SK-N-SH (cell line): ENCODE results near the gene NCSTN. TPM values are rescaled to one million over a fixed set of nuclear protein-coding genes. Genes with fewer than 3 reads are reported as not detected.

ENCODE experiments used
- CTCF ChIA-PET: fragments of 300-600, 350-600 bp; formaldehyde crosslinking; extraction: SDS; loops from one replicate; lab custom pipeline; 2021; lab: Yijun Ruan, JAX
- POLR2A ChIA-PET: fragments of 350-600 bp; sonication (Branson Sonifier 250); formaldehyde crosslinking; extraction: SDS; loops from one replicate; lab custom pipeline; 2020; ENCODE audit warnings: antibody characterized with exemption, inconsistent platforms; lab: Yijun Ruan, JAX
- DNase-seq: peaks from one replicate; pipeline ENCODE4 v3.0.0; 2012
- H2AFZ ChIP-seq: fragments of 200-600 bp; sonication (generic); 2 replicates; pipeline ENCODE4 v1.8.1; 2016; ENCODE audit warnings: antibody characterized with exemption, mild to moderate bottlenecking, low read depth
- H3F3A ChIP-seq: fragments of 200-600 bp; sonication (generic); replicated peaks from 2 replicates; pipeline ENCODE3; 2016; ENCODE audit warnings: antibody characterized with exemption, mild to moderate bottlenecking; ENCODE audit not compliant: insufficient read depth
- H3K27ac ChIP-seq, 2 experiments: fragments of 200-500 bp in 1 of 2; fragments of 200-600 bp in 1 of 2; sonication (Bioruptor generic) in 1 of 2; sonication (generic), shearing (Covaris generic) in 1 of 2; 2 replicates each; pipeline versions ENCODE4 v1.5.1 to v1.6.1; 2014 to 2016; ENCODE audit warnings: low read depth in 2 of 2, inconsistent platforms in 1 of 2, low read length in 1 of 2, mild to moderate bottlenecking in 1 of 2, mixed read lengths in 1 of 2
- H3K27me3 ChIP-seq: fragments of 200-600 bp; sonication (generic), shearing (Covaris generic); 2 replicates; pipeline ENCODE4 v1.6.1; 2016; ENCODE audit warnings: mixed run types; ENCODE audit not compliant: insufficient read depth
- H3K36me3 ChIP-seq, 2 experiments: fragments of 200-500 bp in 1 of 2; fragments of 200-600 bp in 1 of 2; sonication (Bioruptor generic) in 1 of 2; sonication (generic) in 1 of 2; replicated peaks in 1 of 2; 2 replicates each; pipeline versions ENCODE3 to v1.5.1; 2014 to 2016; ENCODE audit warnings: low read length in 1 of 2, mild to moderate bottlenecking in 1 of 2; ENCODE audit not compliant: insufficient read depth in 2 of 2, control insufficient read depth in 1 of 2
- H3K4me1 ChIP-seq, 2 experiments: fragments of 200-500 bp in 1 of 2; fragments of 200-600 bp in 1 of 2; sonication (Bioruptor generic) in 1 of 2; sonication (generic), shearing (Covaris generic) in 1 of 2; 2 replicates each; pipeline versions ENCODE4 v1.5.1 to v1.6.1; 2014 to 2016; ENCODE audit warnings: low read depth in 1 of 2, low read length in 1 of 2, mixed run types in 1 of 2; ENCODE audit not compliant: insufficient read depth in 2 of 2, control insufficient read depth in 1 of 2
- H3K4me2 ChIP-seq: fragments of 200-600 bp; sonication (generic), shearing (Covaris generic); 2 replicates; pipeline ENCODE4 v1.6.1; 2017; ENCODE audit warnings: mixed run types
- H3K4me3 ChIP-seq, 2 experiments: fragments of 200-500 bp in 1 of 2; fragments of 200-600 bp in 1 of 2; sonication (Bioruptor generic) in 1 of 2; sonication (generic), shearing (Covaris generic) in 1 of 2; 2 replicates each; pipeline versions ENCODE4 v1.5.1 to v1.8.1; 2014 to 2016; ENCODE audit warnings: low read depth in 2 of 2, inconsistent platforms in 1 of 2, low read length in 1 of 2, mild to moderate bottlenecking in 1 of 2, mixed read lengths in 1 of 2, moderate library complexity in 1 of 2
- H3K79me2 ChIP-seq: fragments of 200-600 bp; sonication (generic); 2 replicates; pipeline ENCODE4 v1.8.1; 2017; ENCODE audit warnings: mild to moderate bottlenecking; ENCODE audit not compliant: insufficient read depth
- H3K9ac ChIP-seq: fragments of 200-600 bp; sonication (generic); 2 replicates; pipeline ENCODE4 v1.6.1; 2017; ENCODE audit warnings: mixed run types
- H3K9me2 ChIP-seq: fragments of 200-600 bp; sonication (generic); 2 replicates; pipeline ENCODE4 v1.6.1; 2017; ENCODE audit warnings: mixed run types
- H3K9me3 ChIP-seq: fragments of 200-600 bp; sonication (generic); 2 replicates; pipeline ENCODE4 v1.6.1; 2017; ENCODE audit warnings: mixed run types, mild to moderate bottlenecking, moderate library complexity
- H4K20me1 ChIP-seq: fragments of 200-600 bp; sonication (generic); 2 replicates; pipeline ENCODE4 v1.6.1; 2017; ENCODE audit warnings: mild to moderate bottlenecking, mixed run types; ENCODE audit not compliant: insufficient read depth
- ELF1 ChIP-seq: IDR thresholded peaks from 2 replicates; pipeline ENCODE4 v1.4.0; 2012
- FOXJ3 ChIP-seq: sonication (generic); formaldehyde crosslinking; IDR thresholded peaks from 2 replicates; pipeline ENCODE4 v1.5.1; 2020; ENCODE audit warnings: mild to moderate bottlenecking, missing genetic modification reagents
- MXI1 ChIP-seq: IDR thresholded peaks from 2 replicates; pipeline ENCODE4 v1.6.1; 2012; ENCODE audit warnings: mild to moderate bottlenecking, low read depth, low read length, improper control_type of control experiment
- RAD21 ChIP-seq: IDR thresholded peaks from 2 replicates; pipeline ENCODE4 v1.6.1; 2012; ENCODE audit warnings: mild to moderate bottlenecking, low read length
- SIN3A ChIP-seq: IDR thresholded peaks from 2 replicates; pipeline ENCODE4 v1.6.1; 2012; ENCODE audit warnings: low read depth, mild to moderate bottlenecking, low read length, moderate library complexity, borderline replicate concordance
- SMC3 ChIP-seq: IDR thresholded peaks from 2 replicates; pipeline ENCODE4 v1.6.1; 2012; ENCODE audit warnings: low read depth, low read length, improper control_type of control experiment
- TAF1 ChIP-seq: IDR thresholded peaks from 2 replicates; pipeline ENCODE4 v1.6.1; 2012; ENCODE audit warnings: low read depth, mild to moderate bottlenecking, low read length, moderate library complexity, borderline replicate concordance
- WGBS: methylation state at CpG from one replicate; pipeline ENCODE4 v1.1.6; 2017; ENCODE audit warnings: low lambda C conversion rate; 5-methylcytosine and 5-hydroxymethylcytosine counted together
- polyA plus RNA-seq, 3 experiments: library from polyadenylated mRNA; depleted of rRNA; stranded (reverse); fragments of >200 nt; gene quantifications; 2 replicates each; pipeline ENCODE4 v1.2.3, GENCODE V29; 2012
- TF ChIP-seq, protein P1 (sequence below): IDR thresholded peaks from 2 replicates; pipeline ENCODE4 v1.6.1; 2012; ENCODE audit warnings: mild to moderate bottlenecking, low read depth, low read length, moderate library complexity
- TF ChIP-seq, protein P2 (sequence below): IDR thresholded peaks from 2 replicates; pipeline ENCODE4 v1.4.0; 2012; ENCODE audit warnings: low read depth, borderline replicate concordance
- TF ChIP-seq, protein P3 (sequence below): IDR thresholded peaks from 2 replicates; pipeline ENCODE4 v1.4.0; 2012; ENCODE audit warnings: low read depth

Gene NCSTN
- polyA plus RNA-seq, 1 of the 3 experiments (the other 2 are of a cell fraction) = 165 TPM

DNA sequence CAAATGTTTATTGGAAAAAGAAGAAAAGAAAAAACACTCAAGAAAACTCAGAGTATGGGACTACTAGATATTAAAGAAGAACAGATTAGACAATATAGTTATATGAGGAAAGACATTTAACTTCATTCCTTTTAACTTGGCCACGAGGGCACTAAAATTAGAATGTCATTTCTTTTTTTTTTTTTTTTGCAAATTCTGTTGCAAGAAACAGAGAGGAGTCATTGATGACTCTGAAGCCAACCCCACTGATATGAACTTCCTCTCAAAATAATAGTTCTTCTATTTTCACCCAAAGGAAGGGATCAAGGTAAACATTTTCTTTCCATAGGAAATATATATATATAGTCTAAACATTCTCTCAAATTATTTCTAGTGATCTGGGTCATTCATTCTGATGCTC is 33.6 kb upstream of the NCSTN start (continued):
- TF ChIP-seq, protein P1, sequence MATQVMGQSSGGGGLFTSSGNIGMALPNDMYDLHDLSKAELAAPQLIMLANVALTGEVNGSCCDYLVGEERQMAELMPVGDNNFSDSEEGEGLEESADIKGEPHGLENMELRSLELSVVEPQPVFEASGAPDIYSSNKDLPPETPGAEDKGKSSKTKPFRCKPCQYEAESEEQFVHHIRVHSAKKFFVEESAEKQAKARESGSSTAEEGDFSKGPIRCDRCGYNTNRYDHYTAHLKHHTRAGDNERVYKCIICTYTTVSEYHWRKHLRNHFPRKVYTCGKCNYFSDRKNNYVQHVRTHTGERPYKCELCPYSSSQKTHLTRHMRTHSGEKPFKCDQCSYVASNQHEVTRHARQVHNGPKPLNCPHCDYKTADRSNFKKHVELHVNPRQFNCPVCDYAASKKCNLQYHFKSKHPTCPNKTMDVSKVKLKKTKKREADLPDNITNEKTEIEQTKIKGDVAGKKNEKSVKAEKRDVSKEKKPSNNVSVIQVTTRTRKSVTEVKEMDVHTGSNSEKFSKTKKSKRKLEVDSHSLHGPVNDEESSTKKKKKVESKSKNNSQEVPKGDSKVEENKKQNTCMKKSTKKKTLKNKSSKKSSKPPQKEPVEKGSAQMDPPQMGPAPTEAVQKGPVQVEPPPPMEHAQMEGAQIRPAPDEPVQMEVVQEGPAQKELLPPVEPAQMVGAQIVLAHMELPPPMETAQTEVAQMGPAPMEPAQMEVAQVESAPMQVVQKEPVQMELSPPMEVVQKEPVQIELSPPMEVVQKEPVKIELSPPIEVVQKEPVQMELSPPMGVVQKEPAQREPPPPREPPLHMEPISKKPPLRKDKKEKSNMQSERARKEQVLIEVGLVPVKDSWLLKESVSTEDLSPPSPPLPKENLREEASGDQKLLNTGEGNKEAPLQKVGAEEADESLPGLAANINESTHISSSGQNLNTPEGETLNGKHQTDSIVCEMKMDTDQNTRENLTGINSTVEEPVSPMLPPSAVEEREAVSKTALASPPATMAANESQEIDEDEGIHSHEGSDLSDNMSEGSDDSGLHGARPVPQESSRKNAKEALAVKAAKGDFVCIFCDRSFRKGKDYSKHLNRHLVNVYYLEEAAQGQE = no peak
- no peak for TF ChIP-seq FOXJ3 (CRISPR knock-in tag)
- TF ChIP-seq, protein P2, sequence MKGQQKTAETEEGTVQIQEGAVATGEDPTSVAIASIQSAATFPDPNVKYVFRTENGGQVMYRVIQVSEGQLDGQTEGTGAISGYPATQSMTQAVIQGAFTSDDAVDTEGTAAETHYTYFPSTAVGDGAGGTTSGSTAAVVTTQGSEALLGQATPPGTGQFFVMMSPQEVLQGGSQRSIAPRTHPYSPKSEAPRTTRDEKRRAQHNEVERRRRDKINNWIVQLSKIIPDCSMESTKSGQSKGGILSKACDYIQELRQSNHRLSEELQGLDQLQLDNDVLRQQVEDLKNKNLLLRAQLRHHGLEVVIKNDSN = no peak

DNA sequence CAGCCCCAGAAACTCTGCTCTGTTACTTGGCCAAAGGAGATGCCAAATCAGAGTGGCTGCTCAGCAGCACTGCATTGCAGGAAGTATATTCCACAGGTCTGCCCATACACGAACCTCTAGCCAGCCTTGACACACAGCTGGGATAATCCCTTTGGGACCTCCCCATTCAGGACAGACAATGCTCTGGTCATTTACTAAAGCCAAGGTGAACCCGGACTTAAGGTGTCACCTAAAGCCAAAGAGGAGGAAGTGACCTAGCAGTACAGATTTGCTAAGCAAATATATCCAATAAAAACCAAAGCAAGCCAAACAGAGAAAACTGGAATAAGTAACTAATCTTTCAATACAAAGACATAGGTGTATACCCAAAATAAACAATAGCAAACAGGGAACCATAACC is 27.8 kb upstream of the NCSTN start:
- Histone ChIP-seq H3K79me2 (peaks cover 60% of the 10 kb centered on the region), H3K9me2 (no peaks in the 10 kb centered on the region), H3K27me3 (no peaks in the 10 kb centered on the region), H3K36me3 (peaks cover 83 to 89% of the 10 kb centered on the region in 2 experiments), H3F3A (peaks cover 20% of the 10 kb centered on the region)
- CTCF ChIA-PET = interaction anchor here (1.5 kb wide), 1 partner anchor 24 kb away, joined by 10 read pairs; no protein-coding TSS in a partner anchor
- 97% methylated on average over 2 of the region's 2 CpGs for whole genome bisulfite sequencing
- TF ChIP-seq, protein P3, sequence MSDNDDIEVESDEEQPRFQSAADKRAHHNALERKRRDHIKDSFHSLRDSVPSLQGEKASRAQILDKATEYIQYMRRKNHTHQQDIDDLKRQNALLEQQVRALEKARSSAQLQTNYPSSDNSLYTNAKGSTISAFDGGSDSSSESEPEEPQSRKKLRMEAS = no peak
- TF ChIP-seq TAF1 (no peak), RAD21 (no peak), SIN3A (no peak), ELF1 (no peak), MXI1 (no peak), SMC3 (no peak)
- TF ChIP-seq, protein P1 = no peak
- TF ChIP-seq, all 33 proteins: peak for 0
- no peak overlapping the region for H3K9ac ChIP-seq
- no peak overlapping the region for H3K4me3 ChIP-seq
- H3K4me2 ChIP-seq = no peak overlapping the region
- H3K4me1 ChIP-seq = no peaks in the 10 kb centered on the region
- H3K9me3 ChIP-seq = no peaks in the 10 kb centered on the region
- no peak for DNase-seq
- H3K27ac ChIP-seq = no peak overlapping the region
- no peak overlapping the region for H2AFZ ChIP-seq
- H4K20me1 ChIP-seq = peaks cover 30% of the 10 kb centered on the region
- POLR2A ChIA-PET = no interaction called here
